GM18498 (cell line): ENCODE results near the gene PPIB.

Experiments
- ATAC-seq: cut with Tn5 transposase; IDR thresholded peaks from one replicate; pipeline ENCODE4 v1.9.1; 2021; ENCODE audit warnings: mild to moderate bottlenecking, moderate library complexity; ENCODE audit not compliant: unreplicated experiment

The PPIB gene

GRCh38 chr15:64158363-64159134 is 4.3 kb downstream of the PPIB start:
- ATAC-seq = no peak

GRCh38 chr15:64157599-64158125 is 5.2 kb downstream of the PPIB start:
- no peak for ATAC-seq

GRCh38 chr15:64156652-64157331 is 6.0 kb downstream of the PPIB start:
- no peak for ATAC-seq

GRCh38 chr15:64155802-64156651 is 6.8 kb downstream of the PPIB start:
- ATAC-seq = no peak

- peak; percentile 59 for ATAC-seq
Observed at GRCh38 chr15:64153480-64154367, 9.1 kb downstream of the PPIB start.

- peak; percentile 21 for ATAC-seq
Observed at GRCh38 chr15:64152507-64153387, 10.1 kb downstream of the PPIB start.

- ATAC-seq = peak; percentile 15
Observed at GRCh38 chr15:64151727-64152506, 10.9 kb downstream of the PPIB start, which contains the start of gene SNX22. TSS of gene SNX22 (plus strand) at chr15:64151731. CDS start at chr15:64151776, 45 bp downstream.

GRCh38 chr15:64149893-64150578 is 12.8 kb downstream of the PPIB start:
- no peak for ATAC-seq

GRCh38 chr15:64149424-64149823 is 13.4 kb downstream of the PPIB start:
- no peak for ATAC-seq

GRCh38 chr15:64148581-64148980 is 14.2 kb downstream of the PPIB start:
- no peak for ATAC-seq

GRCh38 chr15:64148168-64148567 is 14.7 kb downstream of the PPIB start:
- ATAC-seq = no peak

GRCh38 chr15:64146885-64147681 is 15.7 kb downstream of the PPIB start:
- ATAC-seq = no peak

- ATAC-seq = no peak
Observed at GRCh38 chr15:64146520-64146884, 16.3 kb downstream of the PPIB start.

- ATAC-seq = no peak
Observed at GRCh38 chr15:64146041-64146440, 16.8 kb downstream of the PPIB start.

- peak; percentile 59 for ATAC-seq
Observed at GRCh38 chr15:64144565-64145281, 18.1 kb downstream of the PPIB start.

- no peak for ATAC-seq
Observed at GRCh38 chr15:64144192-64144564, 18.6 kb downstream of the PPIB start.
